Right cardiac atrium (tissue), 5 donors: ENCODE measurements around the gene HSP90B1. TPM values are rescaled to one million over a fixed set of nuclear protein-coding genes. Genes with fewer than 3 reads are reported as not detected.

ENCODE experiments used
- ATAC-seq, 2 donors: fragments of 200-7000 bp; cut with Tn5 transposase; one replicate each; pipeline versions ENCODE4 v1.8.0 to v1.9.1; 2020; ENCODE audit warnings: moderate library complexity in 2 of 2, mild to moderate bottlenecking in 1 of 2
- DNase-seq, 3 donors: peaks; one replicate each; pipeline ENCODE4 v3.0.0-alpha.2; 2020
- H3K27ac ChIP-seq: one replicate; pipeline ENCODE4 v1.5.1; 2013; ENCODE audit warnings: mild to moderate bottlenecking, low read length, control low read depth, moderate library complexity
- H3K27me3 ChIP-seq: one replicate; pipeline ENCODE4 v1.6.1; 2013; ENCODE audit not compliant: control insufficient read depth, insufficient read depth
- H3K4me1 ChIP-seq: one replicate; pipeline ENCODE4 v1.6.1; 2013; ENCODE audit warnings: low read length; ENCODE audit not compliant: control insufficient read depth, insufficient read depth
- H3K4me3 ChIP-seq: one replicate; pipeline ENCODE4 v1.5.1; 2013; ENCODE audit warnings: low read length, control low read depth
- H3K9me3 ChIP-seq: one replicate; pipeline ENCODE4 v1.6.1; 2013; ENCODE audit warnings: low read length; ENCODE audit not compliant: control insufficient read depth
- WGBS: extraction: QIAGEN DNeasy Blood & Tissue Kit; methylation state at CpG from one replicate; pipeline ENCODE4 v1.1.7; 2013; 5-methylcytosine and 5-hydroxymethylcytosine counted together
- intact Hi-C, 4 donors: fragments of 100-400 bp; cut with DNase I; formaldehyde crosslinking; loops; one replicate each; pipeline versions ENCODE4 v1.11.0 to v1.14.0; 2022 to 2023
- polyA plus RNA-seq: library from polyadenylated mRNA; stranded (reverse); fragments of 200-250 nt; gene quantifications from one replicate; pipeline ENCODE4 v1.2.3, GENCODE V29; 2013
- total RNA-seq, 4 donors: library from RNA; stranded (reverse); fragmentation: NEBNext Ultra II Directional; extraction: Animal tissue kit (Norgen Biotek cat#: 25700); gene quantifications; one replicate each; pipeline ENCODE4 v1.2.1, GENCODE V29; 2021
- donor health status: healthy with polysubstance abuse.
- donor health status: DM: no; HTN: yes; CAD: no.
- donor health status: DM: no; HTN: no; CAD: no.
- donor health status: DM: no; HTN: yes; CAD: no; lungs with severe emphysema.
- donor health status: DM: yes; HTN: yes; CAD: no.

Gene HSP90B1
- total and polyA plus RNA-seq, 5 donors, result 292 to 625 (median 423) TPM

DNA sequence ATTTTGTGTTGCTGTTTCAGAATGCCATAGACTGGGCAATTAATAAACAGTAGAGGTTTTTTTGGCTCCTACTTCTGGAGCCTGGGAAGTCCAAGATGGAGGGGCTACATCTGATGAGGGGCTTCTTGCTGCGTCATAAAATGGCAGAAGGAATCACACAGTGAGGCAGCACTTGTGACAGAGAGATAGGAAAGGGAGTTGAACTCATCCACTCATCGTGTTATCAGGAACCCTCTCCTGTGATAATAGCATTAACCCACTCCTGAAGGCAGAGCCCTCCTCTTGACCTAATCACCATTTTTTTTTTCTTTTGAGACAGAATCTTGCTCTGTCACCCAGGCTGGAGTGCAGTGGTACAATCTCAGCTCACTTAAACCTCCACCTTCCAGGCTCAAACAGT, 45.2 kb downstream of the HSP90B1 start:
- DNase-seq, result no peak
- Histone ChIP-seq H3K27ac (no peak overlapping the region), H3K9me3 (no peaks in the 10 kb centered on the region), H3K27me3 (no peaks in the 10 kb centered on the region), H3K4me3 (no peak overlapping the region), H3K4me1 (no peaks in the 10 kb centered on the region)
- 54% methylated on average over 2 of the region's 2 CpGs for WGBS
- intact Hi-C loops, result no loop called here
- ATAC-seq, result no peak

DNA sequence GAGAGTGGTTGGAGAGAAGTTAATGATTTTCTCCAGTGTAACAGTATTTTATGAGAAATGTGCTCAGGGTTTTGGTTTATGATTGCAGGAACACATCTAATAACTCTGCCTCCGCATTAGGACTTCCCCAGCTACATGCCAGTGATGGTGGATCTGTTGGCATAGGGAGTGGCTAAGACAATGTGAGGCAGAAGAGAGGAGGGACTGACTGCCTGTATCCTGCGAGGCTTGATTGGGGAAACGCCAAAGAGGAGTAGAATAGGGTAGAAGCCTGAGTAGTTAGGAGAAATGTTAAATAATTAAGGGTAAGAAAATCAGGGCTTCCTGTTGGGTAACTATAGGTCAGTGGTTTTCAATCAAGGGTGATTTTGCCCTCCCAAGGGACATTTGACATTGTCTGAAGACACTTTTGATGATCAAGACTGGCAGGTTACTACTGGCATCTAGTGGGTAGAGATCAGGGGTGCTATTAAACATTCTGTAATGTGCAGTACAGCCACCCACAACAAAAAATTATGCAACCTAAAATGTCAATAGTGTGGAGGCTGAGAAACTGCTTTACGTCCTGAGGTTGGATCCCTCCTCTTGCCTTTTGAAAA, 48.3 kb downstream of the HSP90B1 start:
- intact Hi-C loops, result no loop called here
- 90% methylated on average over 4 of the region's 4 CpGs for WGBS
- Histone ChIP-seq H3K4me3 (no peak overlapping the region), H3K27me3 (no peaks in the 10 kb centered on the region), H3K4me1 (no peaks in the 10 kb centered on the region), H3K27ac (no peak overlapping the region), H3K9me3 (no peaks in the 10 kb centered on the region)
- ATAC-seq (no peak), DNase-seq (no peak)

DNA sequence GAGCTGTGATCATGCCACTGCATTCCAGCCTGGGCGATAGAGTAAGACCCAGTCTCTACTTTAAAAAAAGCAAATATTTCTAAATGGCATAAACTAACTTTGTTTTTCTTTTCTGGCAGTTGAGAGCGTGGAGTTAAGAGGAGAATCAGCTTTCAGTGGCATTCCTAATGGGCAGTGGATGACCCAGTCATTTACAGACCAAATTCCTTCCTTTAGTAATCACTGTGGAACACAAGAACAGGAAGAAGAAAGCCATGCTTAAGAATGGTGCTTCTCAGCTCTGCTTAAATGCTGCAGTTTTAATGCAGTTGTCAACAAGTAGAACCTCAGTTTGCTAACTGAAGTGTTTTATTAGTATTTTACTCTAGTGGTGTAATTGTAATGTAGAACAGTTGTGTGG, 56.6 kb downstream of the HSP90B1 start:
- H3K27me3 ChIP-seq, result no peaks in the 10 kb centered on the region
- no peak for ATAC-seq
- intact Hi-C loops, result no loop called here
- H3K27ac ChIP-seq, result no peak overlapping the region
- DNase-seq, result no peak
- WGBS, result 73% methylated on average over 2 of the region's 2 CpGs
- no peak overlapping the region for H3K4me3 ChIP-seq
- no peaks in the 10 kb centered on the region for H3K4me1 ChIP-seq
- no peaks in the 10 kb centered on the region for H3K9me3 ChIP-seq

DNA sequence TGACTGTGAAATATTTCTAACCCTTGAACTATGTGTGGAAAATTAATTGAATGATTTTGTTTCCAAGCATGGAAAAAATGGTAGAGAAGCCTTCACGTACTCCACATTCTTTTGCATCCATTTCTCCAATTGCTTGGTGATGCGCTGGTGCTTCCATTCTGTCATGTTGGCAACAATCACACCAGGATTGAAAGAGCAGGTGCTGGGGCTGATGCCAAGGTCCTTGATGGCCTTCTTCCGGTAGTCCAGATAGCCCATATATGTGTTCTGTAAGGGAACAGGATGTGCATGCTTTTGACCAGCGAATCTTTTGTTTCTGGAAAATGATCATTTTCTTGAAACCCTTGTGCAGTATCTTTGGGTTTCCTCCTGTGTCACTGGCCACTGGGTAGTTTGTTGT, 64.0 kb downstream of the HSP90B1 start:
- Histone ChIP-seq H3K4me1 (no peaks in the 10 kb centered on the region), H3K27me3 (no peaks in the 10 kb centered on the region), H3K4me3 (no peak overlapping the region), H3K27ac (no peak overlapping the region), H3K9me3 (no peaks in the 10 kb centered on the region)
- no peak for DNase-seq
- intact Hi-C loops, result no loop called here
- ATAC-seq, result no peak
- 81% methylated on average over 4 of the region's 4 CpGs for WGBS

DNA sequence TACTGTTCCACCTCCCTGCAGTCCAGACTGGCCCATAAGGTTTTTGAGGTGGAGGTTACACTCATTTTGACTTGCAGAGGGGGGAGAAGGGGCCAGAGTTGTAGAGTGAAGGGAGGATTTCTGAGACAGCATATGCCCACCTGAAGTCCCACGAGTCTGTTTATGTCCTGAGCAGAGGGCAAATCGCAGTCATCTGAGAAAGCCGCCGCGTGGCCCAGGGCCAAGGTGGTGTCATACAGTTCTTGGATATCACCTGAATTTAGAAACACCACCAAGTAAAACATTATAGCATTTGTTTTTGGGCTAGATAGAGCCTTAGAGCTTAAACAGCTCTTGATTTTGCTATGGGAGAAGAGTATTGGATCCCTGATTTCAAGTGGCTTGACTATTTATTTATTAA, 66.4 kb downstream of the HSP90B1 start:
- Histone ChIP-seq H3K27ac (no peak overlapping the region), H3K4me3 (no peak overlapping the region), H3K9me3 (no peaks in the 10 kb centered on the region), H3K27me3 (no peaks in the 10 kb centered on the region), H3K4me1 (no peaks in the 10 kb centered on the region)
- 77% methylated on average over 5 of the region's 5 CpGs for WGBS
- intact Hi-C loops, result no loop called here
- DNase-seq, result peak in 1 of 3 donors; percentile 54
- no peak for ATAC-seq

DNA sequence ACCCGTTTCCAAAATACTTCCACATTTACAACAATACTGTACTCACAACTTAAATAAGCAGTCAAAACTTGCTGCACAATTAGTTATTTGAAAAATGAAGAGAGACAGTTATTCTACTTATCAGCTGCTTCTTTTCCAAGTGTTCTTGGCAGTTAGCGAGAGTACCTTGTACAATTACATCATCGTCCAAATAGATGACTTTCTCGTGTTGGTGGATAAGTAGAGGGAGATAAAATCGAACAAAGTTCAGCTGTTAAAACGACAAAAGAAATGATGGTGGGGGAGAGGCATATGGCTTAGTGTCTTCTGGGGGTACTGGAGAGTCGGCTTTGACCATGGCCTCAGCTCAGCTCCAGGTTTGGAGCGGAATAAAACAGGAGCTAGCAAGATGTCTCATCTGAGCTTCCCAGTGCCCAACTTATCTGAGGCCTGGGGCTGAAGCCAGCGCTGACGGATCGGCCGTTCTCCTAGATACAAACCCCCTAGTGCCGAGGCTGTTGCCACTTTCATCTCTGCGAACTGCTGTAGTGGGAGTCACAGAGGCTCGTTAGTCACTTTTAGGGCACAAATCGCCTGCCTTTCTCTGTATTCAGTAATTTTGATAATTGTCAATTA, 67.2 kb downstream of the HSP90B1 start:
- Histone ChIP-seq H3K27me3 (no peaks in the 10 kb centered on the region), H3K4me3 (peak overlapping the region; percentile 9), H3K4me1 (no peaks in the 10 kb centered on the region), H3K9me3 (no peaks in the 10 kb centered on the region), H3K27ac (peak overlapping the region; percentile 42)
- 27% methylated on average over 16 of the region's 16 CpGs for WGBS
- intact Hi-C loops, result no loop called here
- DNase-seq (peak; percentile 47 to 84 (median 73)), ATAC-seq (peak; percentile 73 to 76)

Other genes with a start within 250 kb of the HSP90B1 start
- gene NT5DC3, start 89.2 kb upstream of the HSP90B1 start, total RNA-seq, result 1 to 10 TPM; 1.6 to 3.6 (median 2.4) TPM
- 0.93 TPM for gene NT5DC3, start 89.2 kb upstream of the HSP90B1 start, polyA plus RNA-seq
- gene TDG, start 35.5 kb downstream of the HSP90B1 start, total RNA-seq, result 10 to 100 TPM; 10.6 to 17.7 (median 12.4) TPM
- 9.8 TPM for gene TDG, start 35.5 kb downstream of the HSP90B1 start, polyA plus RNA-seq
- 10 to 100 TPM in 2 of 4 donors, 1 to 10 TPM in 2; 8.7 to 14.4 (median 11.4) TPM for gene GLT8D2, start 119.8 kb downstream of the HSP90B1 start, total RNA-seq
- 9.9 TPM for gene GLT8D2, start 119.8 kb downstream of the HSP90B1 start, polyA plus RNA-seq
- gene HCFC2, start 134.1 kb downstream of the HSP90B1 start, total RNA-seq, result 10 to 100 TPM; 10.2 to 11.0 (median 10.6) TPM
- gene HCFC2, start 134.1 kb downstream of the HSP90B1 start, polyA plus RNA-seq, result 4.1 TPM
- gene NFYB, start 207.8 kb downstream of the HSP90B1 start, total RNA-seq, result 10 to 100 TPM; 38.7 to 57.9 (median 48.6) TPM
- gene NFYB, start 207.8 kb downstream of the HSP90B1 start, polyA plus RNA-seq, result 36.6 TPM